Dermis lymphatic vessel endothelial cell (primary cell): ENCODE results near the gene TMEM238L. TPM values are rescaled to one million over a fixed set of nuclear protein-coding genes. Genes with fewer than 3 reads are reported as not detected.

ENCODE experiments used
- total RNA-seq: library from RNA; depleted of rRNA; stranded (reverse); fragments of >200 nt; gene quantifications from 2 replicates; pipeline ENCODE4 v1.2.1, GENCODE V29; 2014

The TMEM238L gene, protein sequence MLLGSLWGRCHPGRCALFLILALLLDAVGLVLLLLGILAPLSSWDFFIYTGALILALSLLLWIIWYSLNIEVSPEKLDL
- not detected in 2 replicates for total RNA-seq

DNA sequence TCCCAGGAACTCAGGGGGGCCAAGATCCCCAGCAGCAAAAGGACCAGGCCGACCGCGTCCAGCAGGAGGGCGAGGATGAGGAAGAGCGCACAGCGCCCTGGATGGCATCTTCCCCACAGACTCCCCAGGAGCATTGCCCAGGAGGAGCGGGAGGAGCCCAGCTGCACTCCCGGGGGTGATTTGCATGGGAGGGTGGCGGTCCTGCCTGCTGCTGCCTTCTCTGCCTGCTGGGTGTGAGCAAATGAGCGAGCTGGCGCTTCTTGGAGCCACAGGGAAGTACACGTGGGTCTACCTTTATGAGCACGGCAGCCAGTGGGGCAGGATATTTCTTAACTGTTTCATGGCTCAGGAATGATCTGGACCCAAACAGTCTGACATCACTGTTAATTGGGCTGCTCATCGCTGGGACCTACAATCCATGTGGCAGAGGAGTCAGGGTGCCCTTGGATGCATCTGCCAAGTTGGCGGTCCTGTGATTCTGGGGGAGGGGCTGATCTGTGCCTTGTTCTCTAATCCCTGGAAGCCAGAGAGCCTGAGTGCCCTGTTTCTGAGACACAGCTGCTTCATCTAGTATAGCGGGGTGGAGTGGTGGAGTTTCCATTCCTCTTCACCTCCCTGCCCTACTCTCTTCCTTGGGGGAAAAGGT, at the start of gene TMEM238L:
TSS of gene TMEM238L (minus strand) at position 270 of the 646 bp plus-strand sequence. CDS start at position 134, 136 bp downstream.

DNA sequence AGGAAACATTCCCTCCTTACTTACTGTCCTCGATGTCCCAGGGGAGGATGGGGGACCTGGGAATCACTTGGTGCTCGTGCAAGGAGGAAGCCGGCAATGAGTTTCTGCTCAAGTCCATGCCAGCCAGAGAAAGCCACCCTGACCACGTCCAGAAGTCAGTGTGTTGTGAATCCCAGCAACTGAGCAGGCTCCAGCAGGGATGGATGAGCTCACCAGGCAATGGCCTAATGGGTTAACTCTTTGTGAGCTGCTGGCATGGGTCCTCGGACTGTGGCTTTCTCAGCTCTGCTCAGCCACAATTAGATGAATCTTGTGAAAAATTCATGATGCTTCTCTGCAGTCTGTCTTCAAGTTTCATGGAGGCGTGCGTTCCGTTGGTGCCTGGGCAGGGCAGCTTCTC, 34.0 kb upstream of the TMEM238L start, which contains the start of gene PIRT:
TSS of gene PIRT (minus strand) at position 167 of the 400 bp plus-strand sequence. CDS start 12,442 bp downstream, outside the sequence.

Other genes with a start within 250 kb of the TMEM238L start
- gene MYH3, start 146.8 kb downstream of the TMEM238L start, total RNA-seq, result 0.22 and 0.52 TPM in 2 replicates
- gene SCO1, start 106.6 kb downstream of the TMEM238L start, total RNA-seq, result 28.9 and 54.6 TPM in 2 replicates
- gene ADPRM, start 106.5 kb downstream of the TMEM238L start, total RNA-seq, result 11.3 and 12.8 TPM in 2 replicates
- gene TMEM220, start 74.1 kb downstream of the TMEM238L start, total RNA-seq, result 2.3 and 5.0 TPM in 2 replicates
- gene PIRT, start 34.0 kb upstream of the TMEM238L start, total RNA-seq, result not detected in 2 replicates